Measurements from ENCODE around the gene TCF7L2.

DNA sequence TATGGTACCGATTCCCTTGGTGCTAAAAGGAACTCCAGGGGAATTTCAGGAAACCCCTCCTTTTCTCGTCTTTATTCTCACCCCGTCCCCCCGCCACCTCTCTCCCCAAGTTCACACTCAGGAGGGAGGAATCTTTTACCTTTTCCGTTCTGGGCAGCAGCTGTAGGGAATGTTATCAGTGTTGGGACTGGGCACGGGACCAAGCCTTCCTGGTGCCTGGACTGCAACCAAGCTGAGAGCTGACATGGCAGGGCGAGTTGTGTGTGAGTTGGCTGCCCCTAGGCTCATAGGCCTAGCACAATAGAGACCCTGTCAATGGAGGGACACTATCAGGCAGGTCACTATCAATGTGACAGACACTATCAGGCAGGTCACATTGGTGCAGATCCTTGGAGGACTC is 121.4 kb downstream of the TCF7L2 start:
- no peak for TF ChIP-seq CTCF (IDR thresholded peaks at IDR 0.05)
- no peak for TF ChIP-seq POLR2A (IDR thresholded peaks at IDR 0.05)
